HepG2 (cell line): ENCODE measurements around the gene MTHFS. TPM values are rescaled to one million over a fixed set of nuclear protein-coding genes. Genes with fewer than 3 reads are reported as not detected.

Experiments
- ATAC-seq: fragments of 200-7000 bp; cut with Tn5 transposase; 3 replicates; pipeline ENCODE4 v1.9.1; 2020; ENCODE audit warnings: mild to moderate bottlenecking, moderate library complexity
- BruUV-seq: library from RNA; stranded (reverse); fragments of 400-500 nt; replicated peaks from 2 replicates; lab custom pipeline; 2021; lab: Mats Ljungman, UMichigan
- CTCF ChIA-PET: fragments of 300-600 bp; formaldehyde crosslinking; extraction: SDS; loops from one replicate; lab custom pipeline; 2021; ENCODE audit warnings: low total read pairs, inconsistent platforms, low intra/inter-chr PET ratio; lab: Yijun Ruan, JAX
- POLR2A ChIA-PET: fragments of 350-600 bp; sonication (Branson Sonifier 250); formaldehyde crosslinking; loops from one replicate; lab custom pipeline; 2020; ENCODE audit warnings: antibody characterized with exemption, inconsistent platforms; lab: Yijun Ruan, JAX
- DNase-seq: peaks from one replicate; pipeline ENCODE4 v3.0.0-alpha.2; 2015; ENCODE audit warnings: low spot score
- FAIRE-seq: peaks from 3 replicates; lab custom pipeline; 2011; peaks lifted over from hg19 to GRCh38; lab: Jason Lieb, UNC
- H2AFZ ChIP-seq: one replicate; pipeline ENCODE4 v1.6.1; 2011; ENCODE audit warnings: low read length, inconsistent platforms
- H3K27ac ChIP-seq: fragments of 300-600 bp; 3 replicates; pipeline ENCODE4 v1.8.0; 2011; ENCODE audit warnings: mixed run types, mild to moderate bottlenecking, mixed read lengths, low read length, inconsistent platforms; ENCODE audit not compliant: insufficient read depth; ENCODE audit errors: extremely low read length
- H3K27me3 ChIP-seq, 2 experiments: fragments of 200-600 bp in 1 of 2; 2 replicates in 1 of 2; 3 replicates in 1 of 2; pipeline versions ENCODE4 v1.6.0 to v1.8.0; 2011; ENCODE audit warnings: low read length in 2 of 2, mild to moderate bottlenecking in 2 of 2, moderate library complexity in 2 of 2, inconsistent platforms in 1 of 2; ENCODE audit not compliant: insufficient read depth in 2 of 2, control insufficient read depth in 1 of 2
- H3K36me3 ChIP-seq, 2 experiments: fragments of 200-600 bp in 1 of 2; replicated peaks in 1 of 2; 2 replicates in 1 of 2; 3 replicates in 1 of 2; pipeline versions ENCODE4 v1.5.1 to v1.8.0; 2011; ENCODE audit warnings: low read length in 2 of 2, inconsistent platforms in 1 of 2; ENCODE audit not compliant: insufficient read depth in 2 of 2, control insufficient read depth in 1 of 2
- H3K4me1 ChIP-seq: 2 replicates; pipeline ENCODE4 v1.5.1; 2012; ENCODE audit warnings: low read length, inconsistent platforms; ENCODE audit not compliant: insufficient read depth
- H3K4me2 ChIP-seq: 2 replicates; pipeline ENCODE4 v1.6.0; 2011; ENCODE audit warnings: low read depth, low read length, inconsistent platforms
- H3K4me3 ChIP-seq, 3 experiments: fragments of 200-600 bp in 1 of 3; sonication (generic), shearing (Covaris generic) in 1 of 3; replicated peaks in 1 of 3; 2 replicates each; pipeline ENCODE4 v1.5.1; 2011 to 2016; ENCODE audit warnings: low read length in 3 of 3, inconsistent platforms in 2 of 3, low read depth in 2 of 3, mild to moderate bottlenecking in 2 of 3, control low read depth in 1 of 3, mixed read lengths in 1 of 3; ENCODE audit not compliant: insufficient read depth in 1 of 3
- H3K79me2 ChIP-seq: one replicate; pipeline ENCODE4 v1.6.1; 2011; ENCODE audit warnings: low read length, inconsistent platforms; ENCODE audit not compliant: insufficient read depth
- H3K9ac ChIP-seq: 2 replicates; pipeline ENCODE4 v1.6.0; 2011; ENCODE audit warnings: mild to moderate bottlenecking, low read depth, low read length, inconsistent platforms; ENCODE audit not compliant: insufficient read depth
- H3K9me3 ChIP-seq: 2 replicates; pipeline ENCODE4 v1.5.1; 2012; ENCODE audit warnings: mild to moderate bottlenecking, low read length
- H4K20me1 ChIP-seq: 2 replicates; pipeline ENCODE4 v1.6.0; 2011; ENCODE audit warnings: inconsistent platforms, mild to moderate bottlenecking, low read length, moderate library complexity; ENCODE audit not compliant: insufficient read depth
- FOXK2 ChIP-seq: fragments of 450-650 bp; IDR thresholded peaks from 2 replicates; pipeline ENCODE4 v1.6.1; 2016
- RAD21 ChIP-seq: fragments of 450-650 bp; formaldehyde crosslinking; IDR thresholded peaks from 2 replicates; pipeline ENCODE4 v1.5.0; 2020; ENCODE audit warnings: mild to moderate bottlenecking
- SOX13 ChIP-seq, 3 experiments: fragments of 450-650 bp in 1 of 3; sonication (generic) in 1 of 3; formaldehyde crosslinking in 1 of 3; IDR thresholded peaks in 2 of 3; conservative IDR thresholded peaks in 1 of 3; 2 replicates each; pipeline versions ENCODE4 v1.5.0 to v1.6.1; 2016 to 2020; ENCODE audit warnings: antibody characterized with exemption in 1 of 3, mild to moderate bottlenecking in 1 of 3, missing compliant biosample characterization in 1 of 3, missing genetic modification reagents in 1 of 3, moderate library complexity in 1 of 3
- SOX5 ChIP-seq: IDR thresholded peaks from 2 replicates; pipeline ENCODE4 v1.6.1; 2016; ENCODE audit warnings: borderline replicate concordance
- SOX6 ChIP-seq, 2 experiments: fragments of 450-650 bp in 1 of 2; sonication (generic) in 1 of 2; formaldehyde crosslinking in 1 of 2; IDR thresholded peaks; 2 replicates each; pipeline versions ENCODE4 v1.4.0 to v1.6.1; 2017 to 2020; ENCODE audit warnings: antibody characterized with exemption in 1 of 2, mild to moderate bottlenecking in 1 of 2, missing genetic modification reagents in 1 of 2
- SPEN ChIP-seq: sonication (generic); formaldehyde crosslinking; IDR thresholded peaks from 2 replicates; pipeline ENCODE4 v1.5.1; 2020; ENCODE audit warnings: low read depth, mild to moderate bottlenecking, missing genetic modification reagents
- SYNCRIP ChIP-seq: fragments of 200-400 bp; formaldehyde crosslinking; IDR thresholded peaks from 2 replicates; pipeline ENCODE4 v1.6.1; 2018; ENCODE audit warnings: mild to moderate bottlenecking, low read depth, low read length; ENCODE audit not compliant: insufficient read depth
- TBX2 ChIP-seq: sonication (generic); formaldehyde crosslinking; IDR thresholded peaks from 2 replicates; pipeline ENCODE4 v1.5.0; 2020; ENCODE audit warnings: missing genetic modification reagents, mild to moderate bottlenecking, borderline replicate concordance
- ZNF136 ChIP-seq: sonication (generic); formaldehyde crosslinking; IDR thresholded peaks from 2 replicates; pipeline ENCODE4 v1.8.1; 2022; ENCODE audit warnings: low read depth, mild to moderate bottlenecking, moderate library complexity, missing genetic modification reagents
- WGBS: methylation state at CpG from one replicate; pipeline ENCODE4 v1.1.6; 2017; ENCODE audit warnings: low lambda C conversion rate; 5-methylcytosine and 5-hydroxymethylcytosine counted together
- in situ Hi-C: cut with HindIII; loops from 2 replicates; pipeline ENCODE4 v1.10.0; 2017; ENCODE audit warnings: low pct_unique_long_range_greater_than_20kb; ENCODE audit not compliant: extremely low pct_ligation_motif_present
- intact Hi-C: fragments of 100-400 bp; cut with micrococcal nuclease; formaldehyde crosslinking; loops from one replicate; pipeline ENCODE4 v1.10.0; 2022; ENCODE audit not compliant: unreplicated experiment
- polyA plus RNA-seq, 8 experiments: library from polyadenylated mRNA; depleted of rRNA in 3 of 8; stranded (reverse) in 7 of 8; unstranded in 1 of 8; fragments of >200 nt; fragmentation: Illumina TruSeq in 4 of 8; extraction: Trizol in 4 of 8; gene quantifications; 2 replicates each; pipeline versions ENCODE4 v1.2.1 to v1.2.3, GENCODE V29; 2011 to 2016; ENCODE audit warnings: low read depth in 4 of 8, missing spikeins in 1 of 8, mixed read lengths in 1 of 8; ENCODE audit not compliant: insufficient read depth in 1 of 8
- total RNA-seq, 5 experiments: library from RNA; depleted of rRNA; stranded (reverse); fragments of >200 nt; fragmentation: Illumina TruSeq; extraction: Trizol; gene quantifications; 2 replicates each; pipeline ENCODE4 v1.2.3, GENCODE V29; 2016; ENCODE audit warnings: low read depth in 1 of 5
- TF ChIP-seq, protein P1 (sequence below): IDR thresholded peaks from 2 replicates; pipeline ENCODE4 v1.6.1; 2016
- TF ChIP-seq, protein P2 (sequence below): sonication (generic); formaldehyde crosslinking; IDR thresholded peaks from 2 replicates; pipeline ENCODE4 v1.5.1; 2020; ENCODE audit warnings: mild to moderate bottlenecking, missing genetic modification reagents, moderate library complexity
- TF ChIP-seq, protein P3 (sequence below): IDR thresholded peaks from 2 replicates; pipeline ENCODE4 v1.6.1; 2016; ENCODE audit warnings: missing genetic modification reagents, missing compliant biosample characterization

MTHFS gene
- total and polyA plus RNA-seq, 2 of the 13 experiments (the other 11 are each of a cell fraction or from before 2014, with no cell fraction given): 37.0 to 49.7 TPM

DNA sequence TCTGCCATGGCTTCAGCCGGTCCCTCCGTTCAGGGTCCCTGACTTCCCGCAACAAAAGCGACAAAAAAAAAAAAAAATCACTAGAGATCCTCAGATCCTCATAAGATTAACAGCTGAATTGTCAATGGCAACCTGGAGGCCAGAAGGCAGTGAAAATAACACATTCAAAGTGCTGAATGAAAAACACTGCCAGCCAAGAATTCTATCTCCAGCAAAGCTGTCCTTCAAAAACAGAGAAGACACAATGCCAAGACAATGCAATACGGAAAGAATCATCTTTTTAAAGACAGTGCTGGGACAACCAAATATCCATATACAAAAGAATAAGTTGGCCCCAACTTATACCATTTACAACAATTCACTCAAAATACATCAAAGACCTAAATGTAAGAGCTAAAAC is 21.6 kb downstream of the MTHFS start:
- no peak overlapping the region for H3K9ac ChIP-seq
- H3K4me1 ChIP-seq: peaks cover 16% of the 10 kb centered on the region
- in situ Hi-C loops (loop anchor here (25.0 kb wide), 1 partner anchor 287 kb away; the partner anchor contains the start of gene FAH), intact Hi-C loops (no loop called here)
- H3K27ac ChIP-seq: no peak overlapping the region
- no peak overlapping the region for H3K4me2 ChIP-seq
- H3K9me3 ChIP-seq: peaks cover 39% of the 10 kb centered on the region
- BruUV-seq: no TSS peak
- CTCF ChIA-PET: no interaction called here
- DNase-seq (no peak), FAIRE-seq (no peak)
- H2AFZ ChIP-seq: no peak overlapping the region
- 98% methylated on average over 5 of the region's 5 CpGs for WGBS
- H3K36me3 ChIP-seq: peaks cover 10 to 58% of the 10 kb centered on the region in 2 experiments
- TF ChIP-seq, protein P1, sequence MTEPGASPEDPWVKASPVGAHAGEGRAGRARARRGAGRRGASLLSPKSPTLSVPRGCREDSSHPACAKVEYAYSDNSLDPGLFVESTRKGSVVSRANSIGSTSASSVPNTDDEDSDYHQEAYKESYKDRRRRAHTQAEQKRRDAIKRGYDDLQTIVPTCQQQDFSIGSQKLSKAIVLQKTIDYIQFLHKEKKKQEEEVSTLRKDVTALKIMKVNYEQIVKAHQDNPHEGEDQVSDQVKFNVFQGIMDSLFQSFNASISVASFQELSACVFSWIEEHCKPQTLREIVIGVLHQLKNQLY (CRISPR knock-in tag): no peak
- TF ChIP-seq SYNCRIP: no peak
- TF ChIP-seq ZNF136: peak; percentile 100
- no peak for TF ChIP-seq FOXK2
- TF ChIP-seq, all 625 proteins: peak for 1
- POLR2A ChIA-PET: interaction anchor here (1.1 kb wide), 1 partner anchor 49 kb away, joined by 3 read pairs; no protein-coding TSS in a partner anchor
- no peaks in the 10 kb centered on the region for H4K20me1 ChIP-seq
- no peak overlapping the region for H3K4me3 ChIP-seq
- peaks cover 10% of the 10 kb centered on the region for H3K79me2 ChIP-seq
- H3K27me3 ChIP-seq: no peaks in the 10 kb centered on the region
- no peak for ATAC-seq

DNA sequence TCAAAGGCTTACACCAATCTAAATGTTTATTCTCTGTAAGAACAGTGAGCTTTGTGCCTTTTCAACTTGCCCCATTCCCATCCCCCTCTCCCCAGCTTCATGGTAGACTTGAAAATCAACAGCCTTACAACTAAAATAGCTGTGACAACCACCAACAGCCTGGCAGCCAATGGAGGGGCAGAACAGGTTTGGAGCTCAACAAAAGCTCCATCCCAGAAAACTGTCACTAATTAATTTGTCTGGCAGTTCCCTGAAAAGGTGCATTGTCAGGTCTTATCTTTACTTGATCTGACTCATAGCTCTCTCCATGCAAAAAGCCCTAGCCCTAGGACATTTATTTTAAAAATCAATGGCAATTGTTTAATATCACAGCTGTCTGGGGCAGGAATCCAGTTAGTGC is 22.6 kb downstream of the MTHFS start:
- in situ Hi-C loops: no loop called here
- Histone ChIP-seq H3K4me3 (no peak overlapping the region), H3K36me3 (peaks cover 10 to 55% of the 10 kb centered on the region in 2 experiments), H3K9ac (no peak overlapping the region), H2AFZ (no peak overlapping the region), H4K20me1 (no peaks in the 10 kb centered on the region), H3K4me1 (peaks cover 18% of the 10 kb centered on the region), H3K27ac (peak overlapping the region; percentile 53), H3K4me2 (0 out of 2 replicates have a peak overlapping the region, but pooled peaks have one; percentile 4), H3K27me3 (no peaks in the 10 kb centered on the region), H3K9me3 (peaks cover 39% of the 10 kb centered on the region), H3K79me2 (peaks cover 12% of the 10 kb centered on the region)
- intact Hi-C loops: no loop called here
- no peak for FAIRE-seq
- CTCF ChIA-PET: no interaction called here
- DNase-seq: peak; percentile 52
- POLR2A ChIA-PET: interaction anchor here (0.7 to 1.5 kb wide), 5 partner anchors 9 to 49 kb away, joined by 3 to 8 read pairs (median 4); no protein-coding TSS in a partner anchor
- BruUV-seq: no TSS peak
- peak; percentile 71 for ATAC-seq
- TF ChIP-seq SOX13 (IDR thresholded peaks at IDR 0.05) (no peak), SOX13 (CRISPR knock-in tag; conservative IDR thresholded peaks at IDR 0.05 in 1 of 2, IDR thresholded peaks at IDR 0.05 in 1 of 2) (peak in 1 of 2 experiments; percentile 45; a peak in 1 of 4 replicates), TBX2 (CRISPR knock-in tag) (peak; percentile 49; the same call in 1 of the 2 replicates), SOX6 (IDR thresholded peaks at IDR 0.05) (no peak), SOX6 (CRISPR knock-in tag; IDR thresholded peaks at IDR 0.05) (peak; percentile 14; the same call in 1 of the 2 replicates), SPEN (no peak), SOX5 (CRISPR knock-in tag) (peak; percentile 23; the same call in 1 of the 2 replicates), RAD21 (CRISPR knock-in tag) (no peak)
- TF ChIP-seq, protein P2, sequence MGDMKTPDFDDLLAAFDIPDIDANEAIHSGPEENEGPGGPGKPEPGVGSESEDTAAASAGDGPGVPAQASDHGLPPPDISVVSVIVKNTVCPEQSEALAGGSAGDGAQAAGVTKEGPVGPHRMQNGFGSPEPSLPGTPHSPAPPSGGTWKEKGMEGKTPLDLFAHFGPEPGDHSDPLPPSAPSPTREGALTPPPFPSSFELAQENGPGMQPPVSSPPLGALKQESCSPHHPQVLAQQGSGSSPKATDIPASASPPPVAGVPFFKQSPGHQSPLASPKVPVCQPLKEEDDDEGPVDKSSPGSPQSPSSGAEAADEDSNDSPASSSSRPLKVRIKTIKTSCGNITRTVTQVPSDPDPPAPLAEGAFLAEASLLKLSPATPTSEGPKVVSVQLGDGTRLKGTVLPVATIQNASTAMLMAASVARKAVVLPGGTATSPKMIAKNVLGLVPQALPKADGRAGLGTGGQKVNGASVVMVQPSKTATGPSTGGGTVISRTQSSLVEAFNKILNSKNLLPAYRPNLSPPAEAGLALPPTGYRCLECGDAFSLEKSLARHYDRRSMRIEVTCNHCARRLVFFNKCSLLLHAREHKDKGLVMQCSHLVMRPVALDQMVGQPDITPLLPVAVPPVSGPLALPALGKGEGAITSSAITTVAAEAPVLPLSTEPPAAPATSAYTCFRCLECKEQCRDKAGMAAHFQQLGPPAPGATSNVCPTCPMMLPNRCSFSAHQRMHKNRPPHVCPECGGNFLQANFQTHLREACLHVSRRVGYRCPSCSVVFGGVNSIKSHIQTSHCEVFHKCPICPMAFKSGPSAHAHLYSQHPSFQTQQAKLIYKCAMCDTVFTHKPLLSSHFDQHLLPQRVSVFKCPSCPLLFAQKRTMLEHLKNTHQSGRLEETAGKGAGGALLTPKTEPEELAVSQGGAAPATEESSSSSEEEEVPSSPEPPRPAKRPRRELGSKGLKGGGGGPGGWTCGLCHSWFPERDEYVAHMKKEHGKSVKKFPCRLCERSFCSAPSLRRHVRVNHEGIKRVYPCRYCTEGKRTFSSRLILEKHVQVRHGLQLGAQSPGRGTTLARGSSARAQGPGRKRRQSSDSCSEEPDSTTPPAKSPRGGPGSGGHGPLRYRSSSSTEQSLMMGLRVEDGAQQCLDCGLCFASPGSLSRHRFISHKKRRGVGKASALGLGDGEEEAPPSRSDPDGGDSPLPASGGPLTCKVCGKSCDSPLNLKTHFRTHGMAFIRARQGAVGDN (CRISPR knock-in tag): no peak
- TF ChIP-seq, protein P3, sequence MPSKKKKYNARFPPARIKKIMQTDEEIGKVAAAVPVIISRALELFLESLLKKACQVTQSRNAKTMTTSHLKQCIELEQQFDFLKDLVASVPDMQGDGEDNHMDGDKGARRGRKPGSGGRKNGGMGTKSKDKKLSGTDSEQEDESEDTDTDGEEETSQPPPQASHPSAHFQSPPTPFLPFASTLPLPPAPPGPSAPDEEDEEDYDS (CRISPR knock-in tag): no peak
